Suppressor macrophage (primary cell): ENCODE measurements around the gene HOXB7.

Experiments used
- DNase-seq, 4 experiments: peaks; one replicate each; pipeline ENCODE4 v3.0.0-alpha.2; 2020 to 2022

HOXB7 gene

GRCh38 chr17:48579471-48579759 lies 31.4 kb downstream of the HOXB7 start:
- no peak for DNase-seq

DNA sequence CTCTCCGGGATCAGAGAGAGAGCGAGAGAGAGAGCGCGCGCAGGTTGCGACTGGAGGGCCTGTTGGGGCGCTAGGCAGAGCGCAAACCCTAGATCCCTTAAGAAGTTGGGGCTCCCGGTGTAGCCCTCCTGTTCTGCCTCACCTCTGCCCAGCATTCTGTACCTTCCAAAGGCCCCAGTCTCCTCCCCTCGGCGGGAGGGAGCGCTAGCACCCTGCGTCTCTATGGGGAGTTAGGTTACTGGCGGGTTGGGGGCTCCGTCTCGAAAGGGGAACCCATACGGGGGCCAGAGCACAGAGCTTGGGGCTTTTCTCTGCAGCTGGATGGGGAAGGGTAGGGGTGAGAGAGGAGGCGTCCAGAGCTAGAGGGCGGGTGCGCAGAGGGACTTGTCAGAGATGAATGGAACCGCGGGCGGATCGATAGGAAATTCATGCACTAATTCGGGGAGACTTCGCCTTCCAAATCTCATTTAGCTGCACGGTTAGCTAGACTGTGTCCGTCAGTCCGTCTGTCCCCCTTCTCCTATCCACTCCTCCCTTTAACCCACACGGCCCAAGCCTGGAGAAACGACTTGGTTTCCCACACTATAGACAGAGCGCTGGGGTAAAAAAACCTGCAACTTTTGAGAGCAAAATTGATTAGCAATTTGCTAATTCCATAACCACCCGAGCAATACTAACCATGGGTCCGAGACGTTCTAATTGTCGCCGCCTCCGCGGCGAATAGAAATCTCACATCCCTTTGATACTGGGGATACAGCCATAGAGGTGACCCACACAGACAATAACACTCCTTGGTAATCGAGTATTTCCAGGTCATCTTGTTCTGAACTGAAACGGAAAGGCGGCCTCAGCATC lies 32.0 kb downstream of the HOXB7 start:
- no peak for DNase-seq

DNA sequence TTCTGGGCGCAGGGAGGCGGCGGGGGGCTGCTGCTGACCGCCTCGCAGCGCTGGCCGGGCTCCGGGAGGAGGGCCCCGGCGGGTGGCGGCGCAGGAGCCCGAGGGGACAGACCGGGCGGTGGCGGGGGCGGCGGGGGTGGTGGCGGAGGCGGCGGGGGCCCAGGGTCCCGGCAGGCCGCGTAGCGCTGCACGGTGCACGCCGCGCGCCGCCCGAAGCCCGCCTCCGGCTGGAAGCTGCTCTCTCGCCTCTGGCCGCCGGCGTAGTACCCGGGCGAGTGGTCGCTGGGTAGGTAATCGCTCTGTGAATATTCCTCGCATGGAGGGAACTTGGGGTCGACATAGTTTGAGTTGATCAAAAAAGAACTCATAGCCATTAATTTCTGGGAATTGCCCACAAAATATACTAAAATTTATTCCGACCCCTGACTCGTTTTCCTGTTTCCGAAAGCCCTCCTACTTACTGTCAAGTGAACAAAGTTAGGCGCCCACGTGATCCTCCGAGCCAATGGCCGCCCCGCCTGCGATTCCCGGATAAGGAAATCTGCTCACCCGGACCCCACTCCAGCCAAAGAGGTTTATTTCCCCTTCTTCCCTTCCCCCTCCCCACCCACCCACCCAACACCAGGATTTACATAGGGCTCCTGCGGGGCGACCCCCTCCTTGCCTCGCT lies 32.7 kb downstream of the HOXB7 start, which contains the start of gene HOXB4:
HOXB4 (minus strand) TSS at position 405 of the 670 bp plus-strand sequence; CDS start at position 374, 31 bp downstream.
- DNase-seq = peak; percentile 53 to 80 (median 66)

GRCh38 chr17:48577330-48577945 lies 33.4 kb downstream of the HOXB7 start:
- DNase-seq = no peak

- no peak for DNase-seq
These were observed 34.1 kb downstream of the HOXB7 start for GRCh38 chr17:48576479-48577309.

DNA sequence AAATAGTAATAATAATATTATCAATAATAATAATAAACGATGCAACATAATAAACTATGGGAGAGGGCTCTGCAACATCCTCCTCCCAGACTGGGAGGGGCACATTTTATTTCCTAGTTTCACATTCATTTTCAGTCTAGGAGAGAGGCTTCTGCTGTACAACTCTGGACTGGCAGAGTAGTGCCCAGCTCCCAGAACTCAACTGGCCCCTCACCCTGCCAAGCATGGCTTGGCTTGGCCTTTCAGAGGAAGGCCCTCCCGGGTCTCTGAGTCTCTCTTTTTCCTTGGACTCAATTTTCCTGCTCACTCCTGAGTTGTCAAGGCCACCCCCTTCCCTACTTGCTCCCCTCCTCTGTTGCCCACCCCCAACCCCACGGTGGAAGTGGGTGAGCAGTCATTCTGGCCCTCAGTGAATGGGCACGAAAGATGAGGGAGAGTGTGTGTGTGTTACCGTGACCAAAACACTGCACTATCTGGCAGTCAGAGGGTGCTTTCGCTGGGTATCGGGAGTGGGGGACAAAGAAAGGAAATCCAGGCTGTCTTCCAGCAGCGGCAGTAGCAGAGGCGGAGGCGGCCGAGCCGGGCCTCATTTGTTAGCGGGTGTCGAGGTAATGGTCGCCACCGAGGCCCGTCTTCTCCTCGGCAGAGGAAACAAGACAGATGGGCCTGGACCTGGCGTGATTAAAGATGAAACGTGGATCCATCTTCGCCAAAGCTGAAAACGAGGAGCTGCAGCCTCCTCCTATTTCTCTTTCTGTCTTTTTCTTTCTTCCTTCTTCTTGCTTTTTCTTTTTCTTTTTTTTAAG lies 34.9 kb downstream of the HOXB7 start:
- DNase-seq = no peak

DNA sequence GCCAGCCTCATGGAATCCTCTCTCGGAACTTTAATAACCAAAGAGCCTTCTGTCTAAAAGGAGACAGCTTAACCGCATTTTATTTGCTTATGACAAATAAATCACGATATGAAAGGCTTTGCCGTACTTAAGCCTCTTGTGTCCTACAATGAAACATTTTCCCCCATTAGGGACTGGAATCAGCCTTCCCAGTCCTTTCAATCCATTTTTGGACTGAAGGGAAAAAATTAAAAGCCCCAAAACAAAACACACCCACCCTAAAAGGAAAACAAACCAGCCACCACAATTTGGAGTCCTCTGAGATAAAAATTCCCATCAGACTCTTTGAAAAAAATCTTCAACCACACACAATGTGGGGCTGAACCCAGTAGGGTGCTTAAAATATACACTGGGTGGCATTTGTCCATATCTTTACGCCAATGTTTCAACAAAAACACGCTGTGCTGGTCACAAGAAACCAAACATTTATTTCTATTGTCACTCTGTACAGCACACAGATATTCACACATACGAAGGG lies 35.7 kb downstream of the HOXB7 start:
- no peak for DNase-seq

DNA sequence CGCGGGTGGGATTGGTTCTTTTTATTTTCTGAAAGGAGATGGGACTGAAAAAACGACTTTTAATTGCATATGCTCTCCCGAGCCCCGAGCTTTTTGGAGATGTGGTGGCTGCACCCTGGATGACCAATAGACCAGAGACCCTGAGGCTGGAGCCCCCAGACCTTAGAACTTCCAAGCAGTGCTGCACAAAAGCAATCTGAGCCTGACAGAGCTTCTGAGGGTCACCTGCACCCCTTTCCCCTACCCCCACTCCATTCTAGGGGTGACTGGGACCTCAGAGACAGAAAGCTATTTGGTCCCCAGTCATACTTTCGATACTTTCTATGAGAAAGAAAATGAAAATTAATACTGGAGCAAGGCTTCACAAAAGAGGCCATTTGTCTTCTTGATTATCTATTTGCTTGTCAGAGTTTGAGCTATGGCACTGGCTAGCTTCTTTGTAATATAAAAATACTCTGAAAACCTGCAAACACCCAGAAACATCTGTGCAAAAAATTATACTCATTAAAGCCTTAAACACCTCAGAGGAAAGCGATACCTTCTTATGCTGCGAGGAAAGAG lies 36.2 kb downstream of the HOXB7 start:
- no peak for DNase-seq

DNA sequence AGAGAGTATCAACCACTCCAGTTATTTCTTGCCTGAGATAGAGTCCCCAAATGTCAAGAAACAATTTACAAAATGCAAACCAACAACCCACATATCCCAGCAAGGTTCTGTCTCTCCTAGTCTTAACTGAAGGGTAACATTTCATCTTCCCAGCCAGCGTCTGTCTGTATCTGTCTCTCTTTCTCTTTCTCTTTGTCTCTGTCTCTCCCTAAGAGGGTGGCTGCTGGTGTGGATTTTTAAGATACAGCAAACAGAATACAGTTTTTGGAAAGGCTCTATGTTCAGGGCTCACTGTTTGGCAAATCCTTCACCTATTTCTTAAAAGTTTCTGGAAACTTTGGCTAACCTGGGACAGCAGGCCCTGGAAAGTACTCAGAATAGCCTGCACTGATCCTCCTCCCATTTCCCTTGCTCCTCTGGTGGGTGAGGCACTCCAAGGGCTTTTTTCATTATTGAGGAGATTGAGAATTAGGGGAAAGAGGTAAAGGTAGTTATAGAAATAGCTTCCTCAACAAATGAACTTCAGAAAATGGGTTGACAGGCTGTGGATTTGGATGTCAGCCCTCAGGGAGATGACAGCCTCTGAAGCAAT lies 38.9 kb downstream of the HOXB7 start:
- DNase-seq = no peak

DNA sequence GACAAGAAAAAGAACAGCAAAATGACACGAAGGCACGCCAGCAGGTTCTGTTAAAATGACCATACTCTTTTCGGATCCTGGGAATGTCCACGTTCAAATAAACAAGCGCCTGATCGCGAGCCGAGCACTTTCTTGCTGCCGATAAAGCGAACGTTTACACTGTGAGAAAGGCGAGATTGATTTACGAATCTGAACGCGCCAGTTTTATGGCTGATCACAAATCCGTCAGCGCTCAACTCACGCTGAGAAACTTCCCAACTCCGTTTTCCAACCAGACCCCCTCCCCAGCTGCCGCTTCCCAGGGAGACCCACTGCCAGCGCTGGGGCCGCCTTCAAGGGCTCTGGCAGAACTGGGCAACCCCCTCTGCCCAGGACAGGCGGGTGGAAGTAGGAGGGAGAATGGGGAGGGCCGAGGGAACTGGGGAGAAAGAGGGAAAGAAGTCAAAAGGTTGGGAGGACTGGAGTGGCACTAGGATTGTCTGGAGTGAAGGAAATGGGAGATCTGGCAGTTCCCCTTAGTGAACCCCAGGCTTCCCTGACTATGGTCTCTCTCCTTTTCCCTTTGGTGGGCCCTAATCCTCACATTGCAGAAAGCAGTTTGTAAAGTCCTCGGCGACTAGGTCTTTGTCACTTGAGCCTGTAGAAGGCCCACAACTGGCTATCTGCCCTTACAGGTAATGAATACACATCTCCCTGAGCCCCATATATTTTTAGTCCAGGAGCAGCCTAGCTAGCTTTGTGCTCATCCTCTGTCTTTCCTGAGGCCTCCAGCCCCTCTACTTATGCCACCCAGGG lies 39.6 kb downstream of the HOXB7 start:
- DNase-seq = no peak

GRCh38 chr17:48570325-48571023 lies 40.3 kb downstream of the HOXB7 start:
- DNase-seq = no peak

DNA sequence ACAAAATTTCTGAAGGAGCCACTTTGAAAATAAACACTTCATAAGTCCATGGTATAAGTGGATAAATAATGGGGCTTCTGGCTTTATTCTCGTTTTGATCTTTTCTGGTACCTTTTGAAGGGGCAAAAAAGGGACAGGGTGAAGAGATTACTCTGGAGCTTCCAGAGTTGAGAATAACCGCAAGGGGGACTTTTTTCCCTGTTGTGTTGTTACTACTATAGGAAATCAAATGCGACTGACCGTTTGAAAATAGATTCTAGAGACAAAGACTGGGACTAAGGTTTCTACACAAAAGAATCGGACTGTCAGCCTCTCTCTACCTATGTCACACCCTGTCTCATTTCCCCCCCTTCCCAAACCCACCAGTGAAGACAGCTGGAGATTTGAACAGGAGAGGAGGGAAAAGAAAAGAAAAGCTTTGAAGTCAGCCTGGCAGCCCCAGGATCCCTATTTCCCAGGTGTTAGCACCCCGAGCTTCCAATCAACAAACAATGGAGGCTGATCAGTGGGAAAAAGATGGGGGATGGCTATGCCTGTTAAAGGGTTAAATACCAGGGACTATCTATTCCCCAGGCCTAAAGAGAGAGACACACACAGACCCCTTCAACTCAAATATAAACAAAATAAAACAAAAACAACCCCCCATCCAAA lies 41.0 kb downstream of the HOXB7 start:
- no peak for DNase-seq

GRCh38 chr17:48569240-48569582 lies 41.6 kb downstream of the HOXB7 start:
- DNase-seq = no peak

GRCh38 chr17:48568499-48569239 lies 42.1 kb downstream of the HOXB7 start:
- DNase-seq = peak in 1 of 4 experiments; percentile 33

DNA sequence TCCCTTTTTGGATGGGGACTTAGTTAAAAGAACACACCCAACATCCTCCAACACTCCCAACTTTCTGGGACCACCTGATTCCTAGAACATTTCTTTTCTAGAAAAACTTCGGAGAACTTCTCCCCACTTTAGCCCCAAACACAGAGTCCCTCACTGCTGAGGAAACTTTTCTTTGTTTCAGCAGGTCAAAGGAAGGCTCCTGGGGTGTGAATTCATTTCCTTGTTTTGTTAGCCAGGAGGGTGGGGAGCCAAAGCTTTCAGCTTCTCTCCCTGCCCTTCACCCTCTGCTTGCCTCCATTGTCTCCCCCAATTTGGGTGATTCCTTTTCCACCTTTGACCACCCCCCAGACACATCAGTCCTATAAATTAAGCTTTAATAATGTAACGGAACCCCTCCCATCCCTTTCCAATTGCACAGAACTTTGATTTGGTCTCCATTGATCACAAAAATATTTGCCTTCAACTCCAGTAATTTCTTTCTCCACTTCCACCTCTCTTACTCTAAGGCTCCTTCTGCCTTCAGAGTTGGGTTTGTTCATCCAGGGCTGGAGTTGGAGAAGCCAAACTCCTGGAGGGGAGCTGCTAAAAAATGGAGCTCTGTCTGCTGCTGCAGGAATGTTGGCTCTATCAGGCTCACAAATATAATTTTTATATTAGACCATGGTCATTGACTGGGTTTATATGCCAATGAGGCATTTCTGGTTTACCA lies 43.0 kb downstream of the HOXB7 start:
- DNase-seq = no peak

- no peak for DNase-seq
These were observed 43.6 kb downstream of the HOXB7 start for GRCh38 chr17:48567209-48567608.

GRCh38 chr17:48566717-48567116 lies 44.1 kb downstream of the HOXB7 start:
- no peak for DNase-seq
